ENCODE measurements around the gene MICAL2.

Gene MICAL2

GRCh38 chr11:12117200-12117599 is 6.8 kb downstream of the MICAL2 start:
- DNase-seq (ENCODE audit: low read depth) = no peak

- no peak for DNase-seq (ENCODE audit: low read depth)
Measured at GRCh38 chr11:12117611-12118010, 7.2 kb downstream of the MICAL2 start.

- DNase-seq (ENCODE audit: low read depth) = no peak
Measured at GRCh38 chr11:12118949-12119348, 8.6 kb downstream of the MICAL2 start.

DNA sequence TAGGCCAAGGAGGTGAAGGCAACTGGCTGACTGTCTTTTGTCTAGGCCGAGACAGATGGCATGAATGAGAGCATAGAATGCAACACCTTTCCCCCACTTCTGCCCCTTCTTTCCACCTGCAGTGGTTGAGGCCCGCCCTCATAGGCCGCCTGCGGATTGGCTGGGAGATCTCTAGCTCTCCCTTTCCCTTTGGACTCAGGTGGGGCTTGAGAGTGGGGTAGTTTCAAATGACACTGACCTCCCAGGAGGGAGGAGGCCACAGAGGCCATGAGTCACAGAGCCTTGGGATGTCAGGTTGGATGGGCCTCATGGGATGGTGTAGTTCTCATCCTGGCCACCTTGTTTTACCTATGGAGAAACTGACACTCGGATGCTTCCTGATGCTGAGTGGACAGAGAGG is 9.1 kb downstream of the MICAL2 start:
- DNase-seq (ENCODE audit: low read depth) = no peak

DNA sequence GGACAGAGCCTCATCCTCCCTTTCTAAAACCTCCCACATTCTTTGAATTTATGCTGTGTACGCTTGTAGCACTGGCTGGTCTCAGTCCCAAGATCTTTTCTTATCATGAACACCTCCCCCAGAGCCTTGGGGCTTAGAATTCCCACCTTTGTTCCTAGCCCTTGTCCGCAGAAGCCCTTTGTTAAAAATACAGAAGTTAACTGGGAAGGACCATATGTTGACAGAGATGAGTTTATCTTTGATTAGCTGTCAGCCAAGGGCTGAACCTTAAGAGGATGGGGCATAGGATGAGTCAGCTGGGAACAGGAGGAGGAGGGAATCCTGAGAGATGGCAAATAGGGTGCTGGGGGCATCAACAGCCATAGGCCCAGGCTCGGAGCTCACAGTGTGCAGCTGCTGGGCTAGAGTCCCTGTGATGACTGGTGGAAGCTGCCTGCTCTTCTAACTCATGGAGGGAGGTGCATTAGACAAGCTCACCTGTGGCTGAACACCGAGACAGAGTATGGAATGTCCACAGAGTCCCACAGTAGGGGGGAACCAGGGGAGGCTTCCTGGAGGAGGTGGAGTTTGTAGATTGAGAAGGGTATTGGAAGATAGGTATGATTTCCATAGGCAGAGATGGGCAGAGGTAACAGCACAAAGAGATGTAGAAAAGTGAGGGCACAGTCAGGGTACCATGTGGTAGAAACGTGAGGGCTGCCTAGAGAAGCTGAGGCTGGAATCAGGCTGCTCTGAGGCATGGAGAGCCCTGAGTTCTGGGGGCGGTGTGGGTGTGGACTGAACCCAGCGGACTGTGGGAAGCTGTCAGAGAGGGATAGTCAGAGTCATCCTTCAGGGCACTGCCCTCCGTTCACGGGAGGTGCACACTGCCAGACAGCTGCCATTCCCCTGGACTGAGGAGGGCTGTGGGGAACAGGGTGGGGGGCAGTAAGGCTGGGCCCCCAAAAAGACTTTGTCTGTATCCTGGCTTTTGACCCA is 9.9 kb downstream of the MICAL2 start:
- no peak for DNase-seq (ENCODE audit: low read depth)

DNA sequence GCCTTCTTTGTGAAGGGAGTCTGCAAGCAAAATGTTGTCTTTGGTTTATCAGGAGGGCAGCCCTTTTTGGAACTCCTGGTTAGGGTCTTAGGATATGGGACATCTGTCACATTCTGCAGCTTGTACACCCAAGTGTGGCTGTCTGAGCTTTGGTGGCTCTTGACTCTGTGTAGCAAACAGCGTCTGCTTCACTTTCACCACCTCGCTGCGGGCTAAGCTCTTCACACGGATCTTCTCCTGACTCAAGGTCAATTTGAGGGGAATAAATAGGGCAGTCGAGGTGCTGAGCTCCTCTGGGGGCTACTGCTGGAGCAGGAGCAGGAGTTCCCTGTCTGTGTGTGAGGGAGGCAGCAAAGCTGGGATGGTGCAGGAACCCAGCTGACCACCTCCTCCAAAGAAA is 10.6 kb downstream of the MICAL2 start:
- no peak for DNase-seq (ENCODE audit: low read depth)

- no peak for DNase-seq (ENCODE audit: low read depth)
Measured at GRCh38 chr11:12121517-12121916, 11.1 kb downstream of the MICAL2 start.

- DNase-seq (ENCODE audit: low read depth) = no peak
Measured at GRCh38 chr11:12122083-12122482, 11.7 kb downstream of the MICAL2 start.

GRCh38 chr11:12123273-12123672 is 12.9 kb downstream of the MICAL2 start:
- DNase-seq (ENCODE audit: low read depth) = no peak

DNA sequence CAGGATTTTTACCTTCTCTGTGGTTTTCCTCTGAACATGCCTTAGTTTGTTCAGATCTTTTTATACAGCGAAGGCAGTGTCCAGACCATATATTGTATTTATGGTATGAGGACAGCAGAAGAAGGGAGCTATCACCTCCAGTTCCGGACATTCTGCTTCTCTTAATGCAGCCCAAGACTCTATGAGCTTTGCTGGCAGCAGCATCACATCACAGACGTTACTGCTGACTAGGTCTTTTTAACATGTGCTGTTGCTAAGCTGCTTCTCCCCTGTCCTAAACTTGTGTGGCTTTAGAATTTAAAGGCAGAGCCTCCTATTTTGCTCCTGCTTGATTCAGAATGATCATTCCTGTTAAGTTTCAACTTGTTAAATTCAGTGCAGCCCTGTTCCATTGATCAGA is 13.4 kb downstream of the MICAL2 start:
- DNase-seq (ENCODE audit: low read depth) = no peak

DNA sequence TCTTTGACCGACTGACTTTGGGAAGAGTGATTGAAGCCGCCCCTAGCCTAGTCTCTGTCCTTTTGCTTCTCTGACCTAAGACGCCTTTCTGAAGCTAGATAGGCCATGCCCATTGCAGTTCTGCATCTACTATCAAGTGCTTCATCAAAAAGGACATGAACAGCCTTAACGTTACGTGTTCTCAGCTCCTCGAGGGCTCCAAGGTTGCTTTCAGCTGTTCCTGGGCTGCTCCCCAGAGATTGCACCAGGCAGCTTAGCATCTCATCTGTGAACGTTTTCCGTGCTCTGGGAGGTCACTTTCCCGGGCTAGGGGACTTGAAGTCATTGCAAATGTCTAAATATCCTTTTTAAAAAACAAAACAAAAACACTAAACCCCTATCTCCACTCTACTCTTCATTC is 13.9 kb downstream of the MICAL2 start:
- DNase-seq (ENCODE audit: low read depth) = no peak

- no peak for DNase-seq (ENCODE audit: low read depth)
Measured at GRCh38 chr11:12125609-12126149, 15.3 kb downstream of the MICAL2 start.

DNA sequence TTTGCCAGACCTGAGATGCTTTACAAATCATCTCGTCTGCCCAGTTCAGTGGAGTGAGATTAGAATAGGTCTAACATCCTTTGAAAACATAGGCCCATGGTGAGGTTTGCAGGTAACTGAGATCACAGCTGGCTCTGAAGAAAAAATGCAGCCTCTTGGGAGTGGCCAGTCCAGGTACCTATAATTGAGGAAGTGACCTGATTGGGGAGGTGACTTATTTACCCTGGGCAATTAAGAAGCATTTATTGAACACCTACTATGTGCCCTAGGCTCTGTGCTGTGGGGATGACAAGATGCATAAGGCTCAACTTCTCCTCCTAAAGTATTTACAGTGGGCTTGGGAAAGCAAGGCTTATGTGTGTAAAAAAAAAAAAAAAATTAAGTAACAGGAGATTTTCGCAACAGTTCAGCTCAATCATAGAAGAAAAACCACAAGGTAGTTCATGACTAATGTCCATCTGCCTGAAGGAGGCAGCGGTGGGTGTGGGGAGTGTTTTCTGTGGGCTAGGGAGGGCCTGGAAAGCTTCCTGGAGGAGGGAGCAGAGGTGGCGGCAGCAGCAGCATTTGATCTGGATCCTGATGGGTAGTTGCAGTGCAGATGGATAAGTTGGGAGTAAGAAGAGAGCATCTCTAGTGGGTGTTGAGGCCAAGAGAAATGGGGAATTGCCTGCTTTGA is 16.1 kb downstream of the MICAL2 start:
- DNase-seq (ENCODE audit: low read depth) = no peak

GRCh38 chr11:12127206-12127898 is 17.0 kb downstream of the MICAL2 start:
- DNase-seq (ENCODE audit: low read depth) = no peak

DNA sequence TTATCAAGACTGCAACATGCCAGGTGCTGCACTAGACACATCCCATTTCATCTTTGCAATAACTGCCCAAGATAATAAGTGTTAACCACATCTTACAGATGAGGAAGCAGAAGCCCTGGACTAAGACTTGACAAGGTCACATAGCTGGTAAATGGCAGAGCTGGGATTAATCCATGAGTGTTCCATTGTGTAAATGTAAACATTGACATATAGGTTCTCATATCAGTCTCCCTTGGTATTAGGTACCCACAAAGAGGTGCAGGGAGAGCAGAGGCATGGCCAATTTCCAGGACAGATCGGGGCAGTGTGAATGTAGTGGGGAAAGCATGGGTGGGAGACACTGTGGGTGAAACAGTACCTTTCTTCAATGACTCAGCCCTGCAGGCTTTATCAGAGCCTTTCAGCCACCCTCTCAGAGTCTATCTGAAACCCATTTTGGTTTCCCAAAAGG is 17.9 kb downstream of the MICAL2 start:
- DNase-seq (ENCODE audit: low read depth) = no peak

DNA sequence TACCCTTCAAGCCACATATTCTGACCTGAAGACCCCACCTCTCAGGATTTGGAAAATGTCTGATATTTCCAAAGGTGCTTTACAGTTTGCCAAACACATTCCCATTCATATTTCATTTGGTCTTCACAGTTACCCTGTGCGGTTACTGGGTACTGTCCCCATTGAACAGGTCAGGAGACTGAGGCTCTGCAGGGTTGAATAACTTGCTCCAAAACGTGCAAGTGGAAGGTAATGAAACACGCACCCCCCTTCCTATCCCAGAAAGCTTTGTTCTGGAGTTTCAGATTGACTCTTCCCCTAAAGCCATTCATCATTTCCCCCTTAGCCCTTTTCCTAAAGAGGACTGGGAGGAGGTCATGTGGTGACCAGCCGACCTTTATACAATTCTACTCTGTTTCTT is 18.8 kb downstream of the MICAL2 start:
- DNase-seq (ENCODE audit: low read depth) = no peak

DNA sequence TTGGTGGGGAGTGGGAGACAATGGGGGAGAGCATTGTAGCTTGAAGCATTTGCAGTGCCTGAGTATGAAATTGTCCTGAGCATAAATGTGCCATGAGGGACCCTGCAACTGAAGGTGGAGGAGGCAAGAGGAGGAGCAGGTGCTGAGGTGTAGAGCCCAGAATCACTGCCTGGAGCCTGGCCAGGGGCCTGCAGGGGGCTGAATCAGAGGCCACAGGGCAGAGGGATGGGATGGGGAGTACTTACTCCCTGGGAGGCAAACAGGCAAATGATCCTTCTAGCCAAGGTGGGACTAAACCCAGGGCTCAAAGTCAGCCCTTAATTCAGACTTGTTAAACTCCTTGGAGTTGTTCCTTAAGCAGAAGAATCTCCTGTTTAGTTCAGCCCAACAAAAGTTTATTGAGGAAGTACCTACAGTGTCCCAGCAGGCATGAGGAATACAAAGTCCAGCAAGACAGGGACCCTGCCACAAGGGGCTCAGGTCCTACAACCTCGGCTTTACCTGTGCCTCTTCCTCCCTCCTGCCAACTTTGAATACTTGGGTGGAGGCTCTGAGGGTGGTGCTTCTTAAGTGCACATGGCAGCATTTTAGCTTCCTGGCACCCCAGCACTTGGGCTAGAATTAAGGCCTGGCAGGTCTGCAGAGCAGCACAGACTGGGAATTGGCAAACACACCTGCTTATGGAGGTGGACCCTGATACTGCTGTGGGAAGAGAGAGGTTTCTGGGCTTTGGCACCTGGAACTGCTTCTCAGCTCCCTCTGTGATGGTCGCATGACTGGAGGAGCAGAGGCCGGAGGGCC is 20.0 kb downstream of the MICAL2 start:
- DNase-seq (ENCODE audit: low read depth) = no peak

DNA sequence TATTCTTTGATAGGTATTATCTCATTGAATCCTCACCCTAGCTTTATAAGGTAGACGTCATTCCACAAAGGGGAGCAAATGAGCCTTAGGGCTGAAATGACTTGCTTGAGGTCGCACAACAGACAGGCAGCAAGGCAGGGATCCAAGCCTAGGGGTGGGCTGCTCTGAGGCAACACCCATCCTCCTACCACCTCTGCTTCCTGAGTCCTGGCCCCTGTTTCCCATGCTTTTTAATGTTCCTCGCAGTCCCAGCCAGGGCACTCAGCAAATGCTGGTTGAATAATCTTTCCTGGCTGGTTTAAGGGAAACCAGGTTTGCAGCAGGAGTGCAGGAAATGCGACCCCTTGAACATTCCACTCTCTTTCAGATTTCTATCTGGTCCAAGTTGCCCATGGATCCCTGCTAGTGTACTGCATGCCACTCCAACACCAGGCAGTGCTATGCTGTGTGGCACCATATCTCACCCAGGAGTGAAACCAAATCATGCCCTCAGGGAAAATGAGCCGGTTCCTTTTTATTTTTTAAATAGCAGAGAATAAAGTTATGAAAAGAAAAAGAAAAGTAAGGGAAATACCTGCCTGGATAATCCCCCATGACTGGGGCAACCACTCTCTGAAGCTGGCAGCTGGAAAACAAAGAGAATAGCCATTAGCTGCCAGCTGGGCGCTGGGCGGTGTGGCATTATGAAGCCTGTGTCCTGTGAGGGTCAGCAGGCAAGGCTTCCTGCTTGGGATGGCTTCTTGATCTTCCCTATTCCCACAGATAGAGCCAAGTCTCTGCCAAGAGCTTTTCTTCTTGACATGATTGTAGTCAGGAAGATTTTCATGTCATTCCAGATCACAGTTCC is 21.8 kb downstream of the MICAL2 start:
- no peak for DNase-seq (ENCODE audit: low read depth)

- no peak for DNase-seq (ENCODE audit: low read depth)
Measured at GRCh38 chr11:12132790-12133145, 22.4 kb downstream of the MICAL2 start.

- no peak for DNase-seq (ENCODE audit: low read depth)
Measured at GRCh38 chr11:12133547-12134235, 23.3 kb downstream of the MICAL2 start.
